Superior temporal gyrus (tissue), 1 donor: ENCODE results near the gene STUB1.
A peak's percentile ranks its signal among the peaks of the same experiment; 100 is the strongest.

Experiments
- DNase-seq: peaks from one replicate; pipeline ENCODE4 v3.0.0-alpha.2; 2016; ENCODE audit errors: extremely low spot score

STUB1 gene

DNA sequence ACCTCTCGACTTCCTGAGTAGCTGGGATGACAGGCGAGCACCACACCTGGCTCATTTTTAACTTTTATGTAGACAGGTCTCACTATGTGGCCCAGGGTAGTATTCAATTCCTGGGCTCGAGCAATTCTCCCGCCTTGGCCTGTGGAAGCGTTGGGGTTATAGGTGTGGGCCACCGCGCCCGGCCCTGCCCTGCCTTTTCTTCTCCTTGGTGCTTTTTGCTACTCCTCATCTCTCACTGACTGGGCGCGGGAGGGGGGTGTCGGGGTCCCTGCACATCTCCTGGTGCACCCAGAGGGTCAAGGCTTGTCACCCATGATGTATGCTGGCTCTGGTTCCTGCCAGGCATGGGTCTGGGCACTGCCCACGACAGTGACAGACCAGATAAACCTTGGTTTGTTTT is 35.7 kb upstream of the STUB1 start:
- DNase-seq = no peak

- no peak for DNase-seq
These were observed 34.1 kb upstream of the STUB1 start for GRCh38 chr16:645852-646678.

DNA sequence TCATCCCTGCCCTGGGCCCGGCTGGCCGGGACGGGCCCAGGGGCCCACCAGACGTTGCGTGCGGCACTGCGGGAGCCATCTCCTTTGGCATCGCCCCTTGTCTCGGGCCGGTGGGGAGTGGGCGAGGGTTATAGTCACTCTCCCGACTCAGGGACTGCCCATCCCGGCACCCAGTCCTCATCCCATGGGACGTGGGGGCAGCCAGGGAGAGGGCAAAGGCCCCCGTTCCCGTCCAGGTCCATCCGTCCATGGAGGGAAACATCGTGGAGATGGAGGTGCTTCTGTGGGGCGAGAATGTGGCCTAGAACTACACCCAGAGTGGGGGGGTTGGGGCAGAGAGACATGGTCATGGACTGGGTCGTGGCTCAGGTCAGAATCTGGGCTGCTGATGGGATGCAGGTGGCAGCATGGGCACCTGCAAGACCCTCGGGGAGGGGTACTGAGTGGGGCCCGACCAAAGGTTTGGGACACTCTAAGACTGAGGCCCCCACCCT is 33.5 kb upstream of the STUB1 start:
- no peak for DNase-seq

DNA sequence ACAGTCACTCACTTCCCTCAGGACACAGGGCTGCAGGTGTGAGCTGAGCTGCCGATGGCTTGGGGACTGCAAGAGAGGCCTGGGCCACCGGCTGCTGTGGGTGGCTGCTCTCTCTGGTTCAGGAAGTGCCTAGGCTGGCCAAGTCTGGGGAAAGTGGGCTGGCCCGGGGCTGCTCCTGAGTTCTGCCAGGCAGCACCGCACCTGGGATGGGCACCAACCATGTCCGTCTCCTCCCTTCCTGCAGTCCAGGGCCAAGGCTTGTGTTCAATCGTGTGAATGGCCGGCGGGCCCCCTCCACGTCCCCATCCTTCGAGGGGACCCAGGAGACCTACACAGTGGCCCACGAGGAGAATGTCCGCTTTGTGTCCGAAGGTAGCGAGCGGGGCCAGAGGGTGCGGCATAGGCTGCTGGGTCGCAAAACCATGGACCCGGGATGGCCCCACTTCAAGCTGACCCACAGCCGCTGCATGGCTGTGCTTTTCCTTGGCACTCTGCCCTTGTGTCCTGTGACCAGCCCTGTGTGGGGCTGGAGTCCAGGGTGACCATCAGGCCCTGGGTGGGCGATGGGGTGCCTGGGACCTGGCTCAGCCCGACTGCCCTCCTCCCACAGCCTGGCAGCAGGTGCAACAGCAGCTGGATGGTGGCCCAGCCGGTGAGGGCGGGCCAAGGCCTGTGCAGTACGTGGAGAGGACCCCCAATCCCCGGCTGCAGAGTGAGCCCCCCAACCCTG is 32.9 kb upstream of the STUB1 start:
- DNase-seq = no peak

DNA sequence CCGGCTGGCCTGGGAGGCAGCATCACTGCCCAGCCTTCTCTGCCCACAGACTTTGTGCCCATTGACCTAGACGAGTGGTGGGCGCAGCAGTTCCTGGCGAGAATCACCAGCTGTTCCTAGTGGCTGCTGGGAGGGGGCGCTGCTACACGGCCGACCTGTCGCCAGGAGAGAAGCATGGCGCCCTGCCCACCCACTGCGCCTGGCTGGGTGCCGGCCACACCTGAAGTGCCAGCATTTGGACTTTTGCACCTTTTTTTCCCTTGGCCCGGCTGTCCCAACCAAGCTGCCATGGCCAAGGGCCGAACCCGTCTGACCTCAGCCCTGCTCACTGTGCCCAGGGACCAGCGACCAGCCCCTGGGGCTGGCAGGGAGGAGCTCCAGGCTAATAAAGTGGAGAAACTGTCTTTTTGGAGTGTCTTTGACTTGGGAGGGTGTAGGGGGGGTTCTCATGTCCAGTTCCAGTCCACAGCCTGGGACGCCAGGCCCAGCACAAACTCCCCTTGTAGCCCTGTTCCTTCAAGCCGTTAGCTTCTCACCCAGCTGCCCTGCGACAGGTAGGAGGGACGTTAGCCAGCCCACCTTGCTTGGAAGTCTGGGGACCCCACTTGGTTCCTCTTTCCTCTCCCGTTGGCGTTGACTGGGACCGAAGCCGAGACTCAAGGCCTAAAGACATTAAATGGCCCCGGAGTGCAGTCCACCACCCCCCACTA is 32.0 kb upstream of the STUB1 start:
- no peak for DNase-seq

DNA sequence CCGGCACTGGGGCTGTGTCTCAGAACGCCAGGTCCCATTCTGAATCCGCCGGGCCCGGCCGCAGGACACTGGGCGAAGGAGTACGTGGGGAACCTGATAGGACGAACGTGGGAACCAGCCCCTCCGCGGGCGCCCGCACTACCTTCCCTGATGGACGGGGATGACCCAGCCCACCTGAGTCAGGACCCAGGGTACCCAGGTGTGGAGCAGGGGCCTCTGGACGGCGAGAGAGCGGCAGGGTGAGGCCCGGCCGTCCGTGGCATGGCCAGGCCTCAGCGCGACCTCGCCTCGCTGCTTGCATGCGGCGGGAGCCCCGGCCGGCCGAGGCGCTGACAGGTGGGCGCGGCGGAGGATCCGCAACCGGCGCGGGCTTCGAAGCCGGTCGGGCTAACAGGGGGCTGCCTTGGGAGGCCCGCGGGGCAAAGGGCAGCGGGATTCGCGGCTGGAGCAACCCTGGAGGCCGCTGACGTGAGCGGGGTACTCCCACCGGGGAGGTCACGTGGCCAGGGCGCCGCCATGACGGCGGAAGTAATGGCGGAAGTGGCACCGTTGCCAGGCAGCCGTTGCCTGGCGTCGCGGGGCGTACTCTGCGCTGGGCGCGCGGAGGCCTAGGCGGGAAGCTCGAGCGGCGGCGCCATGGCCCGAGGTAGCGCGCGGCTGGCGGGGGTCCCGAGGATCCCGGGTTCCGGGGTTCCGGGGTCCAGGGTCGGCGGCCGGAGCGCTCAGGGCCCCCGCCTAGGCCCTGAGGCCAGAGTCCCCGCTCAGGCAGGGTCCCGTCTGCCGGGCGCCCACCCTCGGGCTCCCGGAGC is 31.2 kb upstream of the STUB1 start, which contains the start of gene WDR90:
TSS of gene WDR90 (plus strand) at position 585 of the 809 bp plus-strand sequence. CDS start at position 637, 52 bp downstream.
- peak; percentile 96 for DNase-seq

DNA sequence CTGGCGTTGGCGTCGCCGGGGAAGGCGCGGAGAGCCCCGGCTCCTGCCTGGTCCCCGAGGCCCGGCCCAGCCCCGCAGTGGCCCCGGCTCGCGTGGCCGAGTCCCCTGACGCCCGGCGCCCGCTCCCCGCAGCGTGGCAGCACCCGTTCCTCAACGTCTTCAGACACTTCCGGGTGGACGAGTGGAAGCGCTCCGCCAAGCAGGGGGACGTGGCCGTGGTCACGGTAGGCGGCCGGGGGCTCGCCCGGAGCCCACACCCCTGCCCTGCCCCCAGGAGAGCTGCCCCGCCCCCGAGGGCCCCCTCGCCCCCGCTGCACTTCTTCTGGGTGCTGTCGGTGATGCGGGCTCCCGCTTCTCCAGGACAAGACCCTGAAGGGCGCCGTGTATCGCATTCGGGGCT is 30.6 kb upstream of the STUB1 start:
- DNase-seq = no peak

DNA sequence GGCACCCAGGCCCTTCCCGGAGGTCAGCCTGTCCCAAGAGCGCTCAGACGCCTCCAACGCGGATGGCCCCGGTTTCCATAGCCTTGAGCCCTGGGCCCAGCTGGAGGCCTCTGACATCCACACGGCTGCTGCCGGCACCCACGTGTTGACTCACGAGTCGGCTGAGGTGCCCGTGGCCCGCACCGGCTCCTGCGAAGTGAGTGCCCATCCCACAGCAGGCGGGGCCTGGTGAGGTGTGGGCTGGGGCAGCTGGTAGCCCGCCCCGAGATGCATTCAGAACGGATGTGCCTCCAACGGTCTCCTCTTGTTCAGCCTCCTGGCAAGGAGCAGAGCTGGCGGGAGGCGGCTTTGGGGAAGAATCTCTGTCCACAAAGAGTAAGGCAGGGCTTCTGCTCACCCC is 28.4 kb upstream of the STUB1 start:
- no peak for DNase-seq

DNA sequence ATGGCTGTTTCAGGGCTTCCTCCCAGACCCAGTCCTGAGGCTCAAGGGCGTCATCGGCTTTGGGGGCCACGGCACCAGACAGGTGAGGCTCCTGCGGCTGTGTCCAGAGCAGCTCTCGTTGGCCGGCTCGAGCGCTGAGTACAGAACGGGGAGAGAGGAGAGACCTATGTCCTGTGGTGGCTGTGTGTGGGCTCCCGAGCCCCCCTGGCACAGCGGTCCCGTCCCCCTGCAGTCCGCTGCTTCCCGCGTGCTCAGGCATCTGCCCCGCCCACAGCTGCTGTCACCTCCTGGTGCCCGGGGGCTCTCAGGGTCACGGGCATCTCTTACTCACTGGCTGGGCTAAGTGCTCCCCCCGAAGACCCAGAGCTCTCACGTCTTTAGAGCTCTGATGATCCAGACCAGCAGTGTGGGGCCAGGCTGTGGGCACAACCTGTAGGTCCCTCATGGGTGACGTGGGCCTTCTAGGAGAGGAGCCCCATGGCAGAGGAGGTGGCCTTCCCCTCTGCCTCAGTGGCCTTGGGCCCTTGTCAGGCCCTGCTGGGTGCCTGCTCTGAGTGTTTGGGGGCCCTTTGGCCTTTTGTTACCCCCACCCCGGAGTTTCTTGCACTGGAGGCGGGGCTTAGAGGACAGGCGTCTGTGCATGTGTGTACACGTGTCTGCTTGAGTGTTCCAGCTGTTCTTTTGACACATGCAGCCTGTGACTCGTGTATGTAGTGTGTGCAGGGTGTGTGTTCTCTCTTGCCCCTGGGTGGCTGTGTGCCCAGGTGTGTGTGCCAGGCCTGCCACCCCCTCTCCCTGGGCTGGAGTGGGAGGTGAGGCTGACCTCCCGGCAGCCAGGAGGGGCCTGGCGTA is 27.5 kb upstream of the STUB1 start:
- no peak for DNase-seq

DNA sequence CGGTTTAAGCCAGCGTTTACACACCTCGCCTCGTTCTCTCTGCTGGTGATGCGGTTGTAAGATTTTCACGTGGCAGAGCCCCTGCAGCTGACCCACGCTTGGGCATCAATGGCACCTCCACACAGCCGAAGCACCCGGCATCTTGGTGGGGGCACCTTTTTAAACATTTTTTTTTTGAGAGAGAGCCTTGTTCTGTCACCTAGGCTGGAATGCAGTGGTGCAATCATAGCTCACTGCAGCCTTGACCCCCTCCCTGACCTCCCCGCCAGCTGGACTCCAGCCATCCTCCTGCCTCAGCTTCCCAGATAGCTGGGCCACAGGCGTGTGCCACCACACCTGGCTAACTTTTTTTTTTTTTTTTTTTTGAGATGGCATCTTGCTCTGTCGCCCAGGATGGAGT is 26.2 kb upstream of the STUB1 start:
- DNase-seq = no peak

DNA sequence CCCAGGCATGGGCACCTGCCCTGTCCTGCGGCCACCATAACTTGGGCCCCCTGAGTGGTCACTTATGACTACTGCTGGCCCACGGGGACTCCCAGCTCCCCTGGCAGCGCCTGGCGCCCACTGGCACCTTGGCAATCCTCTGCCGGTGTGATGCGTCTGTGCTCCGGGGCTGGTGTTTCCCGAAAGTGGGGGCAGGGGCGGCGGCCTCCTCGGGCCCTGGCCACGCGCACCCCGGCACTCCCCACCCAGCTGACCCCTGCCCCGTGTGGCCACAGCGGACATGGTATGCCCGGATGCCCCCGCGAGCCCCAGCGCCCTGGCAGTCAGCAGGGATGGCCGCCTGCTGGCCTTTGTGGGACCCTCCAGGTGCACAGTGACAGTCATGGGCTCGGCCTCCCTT is 22.7 kb upstream of the STUB1 start:
- no peak for DNase-seq

- no peak for DNase-seq
These were observed 21.3 kb upstream of the STUB1 start for GRCh38 chr16:658679-659571.

DNA sequence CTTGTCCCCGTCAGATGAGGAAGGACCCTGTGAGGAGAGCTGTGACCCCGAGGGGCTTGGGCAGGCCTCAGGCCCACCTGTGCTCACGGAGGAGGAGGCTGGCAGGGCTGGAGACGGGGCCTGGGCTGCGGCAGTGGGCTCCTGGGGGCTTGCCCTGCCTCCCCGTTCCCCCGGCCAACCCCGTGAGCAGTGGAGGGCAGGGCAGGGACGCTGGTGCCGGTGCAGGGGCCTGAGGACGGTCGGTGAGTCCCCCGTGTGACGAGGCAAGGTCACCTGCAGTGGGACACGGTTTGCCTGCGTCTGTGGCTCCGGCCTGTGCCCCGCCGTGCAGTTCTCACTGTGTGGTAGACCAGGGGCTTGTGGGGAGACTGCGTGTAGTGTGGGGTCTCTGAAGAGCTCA is 20.6 kb upstream of the STUB1 start:
- DNase-seq = no peak

DNA sequence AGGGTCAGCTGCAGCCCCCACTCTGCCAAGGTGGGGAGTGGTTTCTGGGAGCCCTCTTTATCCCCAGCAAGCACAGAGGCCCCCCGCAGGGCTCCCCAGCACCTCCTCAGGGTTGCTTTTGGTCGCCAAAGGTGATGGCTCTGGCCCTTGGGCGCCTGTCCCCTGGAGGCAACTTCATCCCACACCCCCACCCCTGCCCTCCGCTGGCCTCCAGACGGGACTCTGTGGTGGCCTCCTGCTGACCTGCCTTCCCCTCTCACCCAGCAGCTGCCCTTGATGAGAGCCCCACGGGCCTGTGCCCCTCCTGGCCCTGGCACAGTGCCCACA is 20.1 kb upstream of the STUB1 start:
- no peak for DNase-seq

DNA sequence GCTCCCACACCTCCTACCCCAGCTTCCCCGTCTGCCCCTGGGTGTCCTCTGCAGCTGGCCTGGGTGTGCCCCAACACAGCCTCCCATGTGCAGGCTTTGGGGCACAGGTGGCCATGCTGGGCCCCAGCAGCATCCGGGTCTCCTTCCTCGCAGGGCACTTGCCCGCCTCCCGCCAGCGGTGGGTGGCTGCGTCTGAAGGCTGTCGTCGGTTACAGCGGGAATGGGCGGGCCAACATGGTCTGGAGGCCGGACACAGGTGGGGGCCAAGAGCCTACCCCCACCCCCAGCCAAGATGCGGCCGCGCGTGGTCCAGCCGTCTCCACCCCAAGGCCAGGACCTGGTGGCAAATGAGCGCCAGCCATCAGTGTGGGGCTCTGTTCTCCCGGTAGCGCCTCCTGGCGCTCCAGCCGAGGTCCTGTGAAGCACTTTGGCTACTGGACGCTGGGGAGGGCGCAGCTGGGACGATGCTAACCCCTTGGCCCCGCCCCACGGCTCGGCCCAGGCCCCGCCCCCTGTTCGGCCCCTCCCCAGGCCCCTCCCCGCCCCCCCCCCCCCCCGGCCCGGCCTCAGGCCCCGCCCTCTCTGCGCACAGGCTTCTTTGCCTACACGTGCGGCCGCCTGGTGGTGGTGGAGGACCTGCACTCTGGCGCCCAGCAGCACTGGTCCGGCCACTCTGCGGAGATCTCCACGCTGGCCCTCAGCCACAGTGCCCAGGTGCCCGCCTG is 19.6 kb upstream of the STUB1 start:
- DNase-seq = peak; percentile 81

DNA sequence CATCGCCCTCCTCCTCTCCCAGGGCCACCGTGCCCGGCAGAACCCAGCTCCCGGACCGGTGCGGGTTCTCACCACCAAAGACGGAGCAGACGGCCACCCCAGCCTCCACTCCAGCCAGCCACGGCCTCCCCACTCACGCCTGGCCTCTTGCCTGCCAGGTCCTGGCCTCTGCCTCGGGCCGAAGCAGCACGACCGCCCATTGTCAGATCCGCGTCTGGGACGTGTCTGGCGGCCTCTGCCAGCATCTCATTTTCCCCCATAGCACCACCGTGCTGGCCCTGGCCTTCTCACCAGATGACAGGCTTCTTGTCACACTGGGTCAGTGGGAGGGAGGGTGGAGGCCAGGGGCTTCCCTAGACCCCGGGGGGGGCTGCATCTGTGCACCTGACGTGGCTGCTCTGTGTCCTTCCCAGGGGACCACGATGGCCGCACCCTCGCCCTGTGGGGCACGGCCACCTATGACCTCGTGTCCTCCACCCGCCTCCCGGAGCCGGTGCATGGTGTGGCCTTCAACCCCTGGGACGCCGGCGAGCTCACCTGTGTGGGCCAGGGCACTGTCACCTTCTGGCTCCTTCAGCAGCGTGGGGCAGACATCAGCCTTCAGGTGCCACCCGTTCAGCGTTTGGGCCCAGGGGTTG is 18.9 kb upstream of the STUB1 start:
- DNase-seq = no peak

DNA sequence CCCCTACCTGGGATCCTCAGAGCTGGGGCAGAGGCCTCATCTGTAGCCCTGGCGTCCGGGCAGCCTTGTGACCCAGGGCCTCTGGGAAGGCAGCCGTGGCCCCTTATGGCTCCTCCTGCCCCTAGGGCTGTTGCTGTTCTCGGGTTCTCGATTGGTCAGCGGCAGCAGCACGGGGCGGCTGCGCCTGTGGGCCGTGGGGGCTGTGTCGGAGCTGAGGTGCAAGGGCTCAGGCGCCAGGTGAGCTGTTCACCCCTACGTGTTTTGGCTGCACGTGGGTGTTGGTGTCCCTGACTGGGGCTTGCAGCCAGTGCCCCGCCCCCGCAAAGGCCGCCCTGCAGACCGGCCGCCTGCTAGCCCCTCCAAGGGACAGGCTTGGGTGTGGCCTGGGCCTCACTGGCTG is 18.1 kb upstream of the STUB1 start:
- no peak for DNase-seq

DNA sequence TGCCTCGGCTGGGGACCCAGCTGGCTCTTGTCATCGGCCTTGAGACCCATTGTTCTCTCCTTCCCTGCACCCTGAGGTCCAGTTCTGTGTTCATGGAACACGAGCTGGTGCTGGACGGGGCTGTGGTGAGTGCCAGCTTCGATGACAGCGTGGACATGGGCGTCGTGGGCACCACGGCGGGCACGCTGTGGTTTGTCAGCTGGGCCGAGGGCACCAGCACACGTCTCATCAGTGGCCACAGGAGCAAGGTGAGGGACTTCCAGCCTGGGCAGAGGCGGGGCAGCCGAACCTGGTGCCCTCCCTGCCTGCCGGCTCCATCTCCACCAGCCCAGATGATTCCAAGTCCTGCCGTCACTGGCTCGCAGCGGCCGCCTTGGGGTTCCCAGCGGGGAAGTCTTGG is 17.6 kb upstream of the STUB1 start:
- no peak for DNase-seq

- no peak for DNase-seq
These were observed 13.6 kb upstream of the STUB1 start for GRCh38 chr16:666572-666971.
